Transverse colon (tissue), 4 donors: Measurements from ENCODE around the gene CDK14.

Experiments used
- CTCF ChIP-seq, 5 experiments: fragments of 200-600 bp in 3 of 5; fragments of 450-650 bp in 2 of 5; sonication (generic) in 3 of 5; IDR thresholded peaks; 1 replicate in 2 of 5; 2 replicates in 3 of 5; pipeline ENCODE4 v1.5.1; 2016 to 2017; ENCODE audit warnings: antibody characterized with exemption in 5 of 5, inconsistent platforms in 3 of 5, mild to moderate bottlenecking in 2 of 5, moderate library complexity in 1 of 5
- POLR2A ChIP-seq: fragments of 450-650 bp; IDR thresholded peaks from one replicate; pipeline ENCODE4 v1.6.1; 2016; ENCODE audit warnings: antibody characterized with exemption, mild to moderate bottlenecking, moderate library complexity
- POLR2AphosphoS5 ChIP-seq, 3 donors: sonication (generic); formaldehyde crosslinking; IDR thresholded peaks; one replicate each; pipeline ENCODE4 v1.6.1; 2016; ENCODE audit warnings: antibody characterized with exemption in 3 of 3

- TF ChIP-seq POLR2A (no peak), CTCF (IDR thresholded peaks at IDR 0.05) (no peak), POLR2AphosphoS5 (IDR thresholded peaks at IDR 0.05) (no peak)
Observed at GRCh38 chr7:90701771-90702170, 105.7 kb downstream of the CDK14 start.
